Measurements from ENCODE around the gene FBXO21.
"Not testable (repeated sequence)": the region's sequence is repeated elsewhere in the genome, so short reads cannot be mapped to it uniquely, and the experiment has no call there.

FBXO21 gene

GRCh38 chr12:117134721-117135120, 55.5 kb downstream of the FBXO21 start:
- no peak for DNase-seq (ENCODE audit: low spot score)

GRCh38 chr12:117134059-117134458, 56.2 kb downstream of the FBXO21 start:
- no peak for DNase-seq (ENCODE audit: low spot score)

- DNase-seq (ENCODE audit: low spot score) = no peak
These were observed 59.5 kb downstream of the FBXO21 start for GRCh38 chr12:117130801-117131200.

DNA sequence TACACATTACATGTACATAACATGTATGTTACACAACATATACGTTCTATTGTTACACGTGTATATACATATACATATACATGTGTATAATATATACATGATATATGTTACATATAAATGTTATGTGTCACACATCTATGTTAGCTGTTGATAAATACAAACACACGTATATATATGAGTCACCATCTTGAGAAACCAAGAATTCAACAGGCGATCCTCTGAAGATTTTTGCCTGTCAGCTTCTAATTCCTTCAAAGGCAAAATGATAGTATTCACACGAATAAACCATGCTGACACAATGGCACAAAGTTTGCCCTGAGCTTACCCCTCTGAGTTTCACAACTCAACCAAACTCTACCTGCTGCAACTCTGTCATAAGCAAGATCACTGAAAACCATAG, 60.9 kb downstream of the FBXO21 start:
- DNase-seq (ENCODE audit: low spot score) = no peak

DNA sequence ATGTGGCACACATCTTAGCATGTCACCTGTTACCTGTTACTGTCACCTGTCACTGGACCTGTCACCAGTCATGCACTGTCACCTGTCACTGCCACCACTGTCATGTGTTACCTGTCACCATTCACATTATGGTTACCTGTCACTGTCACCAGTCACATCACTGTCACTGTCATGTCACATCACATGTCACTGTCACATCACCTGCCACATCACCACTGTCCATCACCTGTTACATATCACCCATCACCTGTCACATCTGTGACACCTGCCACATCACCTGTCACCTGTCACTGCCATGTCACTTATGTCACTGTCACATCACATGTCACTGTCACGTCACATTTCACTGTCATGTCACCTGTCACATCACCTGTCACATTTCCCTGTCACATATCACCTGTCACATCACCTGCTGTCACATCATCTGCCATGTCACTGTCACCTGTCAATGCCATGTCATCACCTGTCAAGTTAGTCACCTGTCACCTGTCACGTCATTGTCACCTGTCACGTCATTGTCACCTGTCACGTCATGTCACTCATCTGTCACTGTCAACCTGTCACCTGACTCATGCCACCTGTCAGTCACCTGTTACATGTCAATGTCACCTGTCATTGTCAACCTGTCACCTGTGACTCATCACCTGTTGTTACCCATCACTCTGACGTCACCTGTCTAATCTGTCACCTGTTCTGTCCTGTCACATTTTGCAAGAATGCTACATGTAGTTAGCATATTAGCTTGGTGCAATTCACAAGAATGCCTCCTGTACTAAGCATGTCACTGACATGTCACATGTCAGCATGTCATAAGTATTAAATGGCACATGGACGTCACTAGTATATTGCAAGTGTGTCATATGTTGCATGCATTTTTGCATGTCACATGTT, 62.1 kb downstream of the FBXO21 start:
- DNase-seq (ENCODE audit: low spot score) = no peak

DNA sequence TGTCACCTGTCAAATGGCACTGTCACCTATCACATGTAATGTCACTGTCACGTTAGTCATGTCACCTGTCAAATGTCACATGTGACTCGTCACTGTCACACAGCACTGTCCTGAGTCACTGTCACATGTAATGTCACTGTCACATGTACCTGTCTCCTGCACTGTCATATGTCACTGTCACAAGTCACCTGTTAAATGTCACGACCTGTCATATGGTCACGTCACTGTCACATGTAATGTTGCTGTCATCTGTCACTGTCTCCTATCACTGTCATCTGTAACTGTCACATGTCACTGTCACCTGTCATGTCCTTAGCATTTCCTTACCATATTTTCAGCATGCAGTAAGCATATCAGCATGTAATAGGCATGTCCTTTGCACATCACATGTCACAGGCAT, 63.9 kb downstream of the FBXO21 start:
- no peak for DNase-seq (ENCODE audit: low spot score)

DNA sequence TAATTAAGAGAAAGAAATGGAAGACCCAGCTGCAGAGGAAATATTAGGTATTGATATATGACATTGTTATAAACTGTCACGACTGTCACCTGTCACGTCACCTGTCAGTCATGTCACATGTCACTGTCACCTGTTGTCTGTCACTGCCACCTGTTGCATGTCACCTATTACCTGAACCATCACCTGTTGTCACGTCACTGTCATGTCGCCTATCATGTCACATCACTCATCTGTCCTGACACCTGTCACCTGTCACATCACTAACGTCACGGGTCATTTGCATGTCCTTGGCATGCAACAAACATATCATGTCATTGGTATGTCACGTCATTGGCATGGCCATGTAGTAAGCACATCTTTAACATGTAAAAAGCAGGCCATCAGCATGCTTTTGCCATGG, 64.5 kb downstream of the FBXO21 start:
- no peak for DNase-seq (ENCODE audit: low spot score)

DNA sequence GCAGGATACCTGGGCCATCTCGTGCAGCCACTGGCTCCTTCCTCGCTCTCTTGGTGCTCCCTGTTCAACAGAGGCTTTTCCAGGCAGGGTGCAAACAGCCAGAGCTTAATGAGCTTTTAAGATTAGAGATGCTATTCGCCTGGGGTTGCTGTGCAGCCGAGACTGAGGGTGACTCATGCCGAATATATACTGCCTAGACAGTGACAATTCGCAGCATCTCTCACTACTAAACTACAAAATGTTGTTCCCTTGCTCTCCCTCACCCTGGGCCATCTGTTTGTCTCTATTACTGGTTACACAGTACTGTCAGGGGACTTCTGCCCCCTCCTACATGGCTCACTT, 65.0 kb downstream of the FBXO21 start:
- DNase-seq (ENCODE audit: low spot score) = no peak

DNA sequence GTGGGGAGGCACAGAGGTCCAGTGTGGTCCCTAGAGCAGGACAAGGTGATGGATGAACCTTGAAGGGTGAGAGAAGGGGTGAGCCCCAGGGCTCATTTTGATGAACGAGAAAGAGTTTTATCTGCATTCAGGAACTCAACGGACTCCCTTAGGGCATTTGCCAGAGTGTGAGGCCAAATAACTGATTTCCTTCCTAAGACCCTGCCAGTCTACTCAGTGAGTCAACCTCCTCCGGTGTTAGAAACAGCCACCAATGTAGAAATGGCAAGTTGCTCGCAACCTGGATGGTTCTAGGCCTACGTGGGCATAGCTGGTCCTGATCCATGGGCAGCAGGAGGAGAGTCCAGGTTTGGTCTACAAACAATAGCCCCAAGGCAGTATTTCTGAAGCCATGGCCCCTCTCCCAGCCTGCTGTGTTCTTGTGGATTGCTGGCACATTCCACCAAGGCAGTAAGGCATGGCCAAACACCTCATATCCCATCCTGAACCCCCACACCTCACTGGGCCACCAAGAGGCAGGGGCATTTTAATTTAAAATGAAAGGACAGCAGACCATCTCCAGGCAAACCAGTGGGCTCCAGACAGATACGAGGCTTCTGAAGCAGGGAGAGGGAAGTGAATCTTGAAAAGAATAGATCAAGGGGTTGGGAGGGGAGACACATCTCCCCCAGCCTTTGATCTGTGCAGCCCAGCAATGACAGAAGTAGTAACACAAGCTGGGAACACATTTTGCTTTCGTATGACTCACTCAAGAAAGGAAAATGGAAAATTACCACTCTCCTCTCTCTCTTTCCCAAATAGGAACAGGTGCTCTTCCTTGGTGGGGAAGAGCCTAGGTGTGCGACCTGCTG, 65.6 kb downstream of the FBXO21 start:
- no peak for DNase-seq (ENCODE audit: low spot score)

- DNase-seq (ENCODE audit: low spot score) = no peak
These were observed 68.8 kb downstream of the FBXO21 start for GRCh38 chr12:117121441-117121840.

- DNase-seq (ENCODE audit: low spot score) = no peak
These were observed 69.5 kb downstream of the FBXO21 start for GRCh38 chr12:117120787-117121186.

DNA sequence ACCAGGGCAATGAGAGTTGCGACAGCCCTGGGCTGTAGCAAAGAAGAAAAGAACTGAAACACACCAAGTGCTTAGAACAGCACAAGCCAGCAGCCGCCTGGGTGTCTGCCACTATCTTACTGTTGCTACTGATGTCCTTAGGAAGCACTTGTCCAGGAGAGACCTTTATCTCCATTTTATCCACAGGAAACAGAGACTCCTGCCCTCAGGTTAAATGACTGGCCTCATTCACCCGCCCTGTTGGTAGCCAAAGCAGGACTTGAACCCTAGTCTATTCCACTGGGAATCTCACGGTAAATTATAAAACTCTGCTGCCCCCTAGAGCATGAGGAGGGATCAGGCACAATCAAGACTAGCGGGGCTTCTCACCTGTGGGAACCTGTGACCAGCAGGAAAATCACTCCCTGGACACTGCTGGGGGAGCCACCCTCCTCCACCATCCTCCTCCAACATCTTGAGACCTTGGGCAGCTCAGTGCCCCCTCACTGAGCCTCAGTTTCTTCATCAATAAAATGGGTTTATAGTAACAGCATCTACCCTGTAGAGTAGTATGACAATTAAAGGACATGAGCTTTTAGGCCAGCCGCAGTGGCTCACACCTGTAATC, 70.6 kb downstream of the FBXO21 start:
- peak; percentile 56 for DNase-seq (ENCODE audit: low spot score)

DNA sequence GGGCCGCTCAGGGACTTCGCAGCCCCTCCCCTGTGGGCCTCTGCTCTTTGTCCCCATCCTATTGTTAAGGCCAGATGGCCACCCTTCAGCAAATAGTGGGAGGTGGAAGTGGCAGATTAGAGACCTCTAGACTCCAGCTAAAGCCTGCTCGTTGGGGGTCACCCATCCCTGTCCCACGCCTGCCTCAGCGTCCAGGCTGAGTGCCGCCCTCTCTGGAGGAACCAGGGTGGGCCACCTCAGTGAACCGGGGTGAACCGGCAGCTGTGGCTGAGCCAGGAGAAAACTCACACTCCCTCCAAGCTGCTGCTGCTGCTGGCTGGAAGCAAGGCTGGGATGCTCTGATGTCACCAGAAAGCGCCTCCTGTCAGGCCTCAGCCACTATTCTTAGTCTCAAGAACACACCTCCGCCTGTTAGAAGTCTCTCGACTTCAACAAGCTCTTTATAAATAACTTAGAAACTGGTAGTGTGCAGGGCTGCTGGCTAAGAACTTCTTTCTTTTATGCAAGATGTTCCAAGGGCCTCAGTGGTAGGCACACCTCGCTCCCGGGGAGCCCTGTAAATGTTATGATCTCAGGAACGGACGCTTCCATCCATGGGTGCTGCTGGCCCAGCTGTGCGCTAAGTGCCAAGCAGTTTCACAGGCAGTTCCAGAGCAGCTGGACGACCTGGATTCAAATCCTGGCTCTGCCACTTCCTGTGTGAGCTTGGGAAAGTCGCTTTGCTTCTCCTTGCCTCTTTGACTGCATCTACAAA, 71.3 kb downstream of the FBXO21 start:
- no peak for DNase-seq (ENCODE audit: low spot score)

DNA sequence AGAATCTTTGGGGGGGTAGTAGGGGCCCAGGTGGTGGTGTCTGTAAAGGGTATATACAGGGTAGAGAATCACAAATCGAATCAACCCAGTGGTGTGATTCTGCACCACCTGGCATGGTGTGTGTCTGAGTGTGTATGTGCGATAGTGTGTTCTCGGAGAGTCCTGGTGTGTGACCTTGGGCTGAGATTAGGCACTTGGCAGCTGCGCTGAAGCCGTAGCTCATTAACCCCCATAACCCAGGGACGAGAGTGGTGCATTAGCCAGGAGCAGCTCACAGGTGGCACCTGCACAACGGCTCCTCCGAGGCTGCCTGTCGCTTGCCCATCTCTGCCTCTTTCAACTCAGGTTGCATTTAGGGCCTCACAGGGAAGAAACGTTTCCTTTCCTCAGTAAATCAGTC, 75.5 kb downstream of the FBXO21 start:
- DNase-seq (ENCODE audit: low spot score) = no peak

- DNase-seq (ENCODE audit: low spot score) = no peak
These were observed 77.0 kb downstream of the FBXO21 start for GRCh38 chr12:117113231-117113630.

GRCh38 chr12:117111821-117112595, 78.3 kb downstream of the FBXO21 start:
- no peak for DNase-seq (ENCODE audit: low spot score)

- no peak for DNase-seq (ENCODE audit: low spot score)
These were observed 78.9 kb downstream of the FBXO21 start for GRCh38 chr12:117111386-117111785.

DNA sequence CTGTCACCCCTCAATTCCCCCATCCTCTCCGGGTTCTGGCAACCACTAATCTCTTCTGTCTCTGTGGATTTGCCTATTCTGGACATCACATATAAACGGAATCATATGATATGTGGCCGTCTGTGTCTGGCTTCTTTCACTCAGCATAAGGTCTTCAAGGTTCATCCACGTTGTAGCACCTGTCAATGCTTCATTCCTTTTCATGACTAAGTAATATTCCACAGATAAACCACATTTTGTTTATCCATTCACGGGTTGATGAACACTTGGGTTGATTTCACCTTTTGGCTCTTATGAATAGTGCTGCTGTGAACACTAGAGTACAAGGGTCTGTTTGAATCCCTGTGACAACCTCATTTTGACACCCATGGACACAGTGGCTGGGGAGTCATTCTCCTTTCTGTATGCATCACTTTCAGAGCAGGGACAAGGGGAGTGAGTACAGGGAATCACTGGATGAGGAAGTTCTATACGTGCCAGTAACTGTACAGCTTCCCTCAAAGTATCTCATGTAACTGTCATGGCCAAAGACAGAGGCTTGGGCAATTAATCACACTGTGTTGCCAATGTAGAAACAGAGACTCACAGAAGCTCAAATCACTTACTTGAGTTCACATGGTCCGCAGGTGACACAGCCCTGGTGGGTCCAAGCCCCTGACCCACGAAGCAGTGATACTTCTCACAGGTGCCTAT, 80.2 kb downstream of the FBXO21 start:
- no peak for DNase-seq (ENCODE audit: low spot score)

DNA sequence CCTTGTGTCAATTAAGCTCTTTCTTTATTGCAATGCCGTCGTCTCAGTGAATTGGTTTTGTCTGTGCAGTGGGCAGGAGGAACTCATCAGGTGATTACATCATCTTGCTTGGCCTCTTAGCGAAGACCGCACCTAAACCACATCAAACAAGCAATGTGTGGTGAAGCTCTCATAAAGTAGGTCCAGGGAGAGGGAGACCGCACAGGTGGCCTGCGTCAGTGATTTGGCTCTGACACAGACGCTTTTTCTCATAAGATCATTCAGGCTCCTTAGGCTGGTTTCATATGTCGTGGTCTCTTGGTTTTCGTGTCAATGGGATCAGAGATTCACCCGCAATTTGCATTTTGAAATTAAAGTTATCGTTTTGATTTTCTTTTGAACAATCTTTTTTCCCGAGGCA, 84.4 kb downstream of the FBXO21 start:
- no peak for DNase-seq (ENCODE audit: low spot score)

GRCh38 chr12:117104003-117104402, 86.3 kb downstream of the FBXO21 start:
- DNase-seq (ENCODE audit: low spot score) = not testable (repeated sequence)

- no peak for DNase-seq (ENCODE audit: low spot score)
These were observed 87.5 kb downstream of the FBXO21 start for GRCh38 chr12:117102800-117103181.

All from HuH-7 (cell line).